IMR-90 (cell line): ENCODE data around the gene OR51G1. TPM values are rescaled to one million over a fixed set of nuclear protein-coding genes. Genes with fewer than 3 reads are reported as not detected.

Experiments
- ATAC-seq: fragments of 200-7000 bp; cut with Tn5 transposase; 2 replicates; pipeline ENCODE4 v1.9.1; 2020; ENCODE audit warnings: low read depth, mild to moderate bottlenecking, moderate library complexity
- Bru-seq: library from RNA; stranded (reverse); fragments of 400-500 nt; gene quantifications from one replicate; lab custom pipeline; 2021; lab: Mats Ljungman, UMichigan
- BruChase-seq, 2 experiments: library from RNA; stranded (reverse); fragments of 400-500 nt; gene quantifications; one replicate each; lab custom pipeline; 2021; lab: Mats Ljungman, UMichigan
- BruUV-seq: library from RNA; stranded (reverse); fragments of 400-500 nt; replicated peaks from 2 replicates; lab custom pipeline; 2021; lab: Mats Ljungman, UMichigan
- CTCF ChIA-PET: fragments of 300-600 bp; formaldehyde crosslinking; extraction: SDS; loops from one replicate; lab custom pipeline; 2021; ENCODE audit warnings: antibody characterized with exemption; lab: Yijun Ruan, JAX
- POLR2A ChIA-PET: fragments of 300-600 bp; sonication (Branson Sonifier 250); formaldehyde crosslinking; loops from one replicate; lab custom pipeline; 2022; ENCODE audit warnings: antibody characterized with exemption; ENCODE audit not compliant: unreplicated experiment; lab: Charles Lee
- DNase-seq: peaks from one replicate; pipeline ENCODE4 v3.0.0; 2013
- H2AFZ ChIP-seq: replicated peaks from 2 replicates; pipeline ENCODE3; 2013; ENCODE audit warnings: low read length, mild to moderate bottlenecking; ENCODE audit not compliant: poor library complexity
- H2AK5ac ChIP-seq: 2 replicates; pipeline ENCODE4 v1.6.1; 2013; ENCODE audit warnings: low read depth, low read length, inconsistent platforms
- H2AK9ac ChIP-seq: replicated peaks from 2 replicates; pipeline ENCODE3; 2013; ENCODE audit warnings: mild to moderate bottlenecking, low read depth, low read length, moderate library complexity; ENCODE audit not compliant: poor library complexity
- H2BK120ac ChIP-seq: 2 replicates; pipeline ENCODE4 v1.6.1; 2013; ENCODE audit warnings: low read depth, low read length, inconsistent platforms
- H2BK15ac ChIP-seq: 3 replicates; pipeline ENCODE4 v1.6.1; 2013; ENCODE audit warnings: low read depth, low read length, inconsistent platforms
- H2BK20ac ChIP-seq: 2 replicates; pipeline ENCODE4 v1.6.1; 2013; ENCODE audit warnings: low read depth, mild to moderate bottlenecking, inconsistent platforms, low read length, moderate library complexity
- H2BK5ac ChIP-seq: 2 replicates; pipeline ENCODE4 v1.6.1; 2013; ENCODE audit warnings: mild to moderate bottlenecking, low read depth, low read length, inconsistent platforms; ENCODE audit not compliant: poor library complexity, severe bottlenecking
- H3K14ac ChIP-seq: replicated peaks from 2 replicates; pipeline ENCODE4 v1.6.1; 2013; ENCODE audit warnings: low read depth, low read length, inconsistent platforms
- H3K18ac ChIP-seq: 2 replicates; pipeline ENCODE4 v1.6.1; 2013; ENCODE audit warnings: low read depth, low read length, control low read depth
- H3K23ac ChIP-seq: 2 replicates; pipeline ENCODE4 v1.6.1; 2013; ENCODE audit warnings: low read depth, low read length, inconsistent platforms
- H3K27ac ChIP-seq: 2 replicates; pipeline ENCODE4 v1.5.1; 2013; ENCODE audit warnings: mild to moderate bottlenecking, control low read depth, low read length; ENCODE audit not compliant: insufficient read depth
- H3K27me3 ChIP-seq: 2 replicates; pipeline ENCODE4 v1.6.1; 2013; ENCODE audit warnings: low read length; ENCODE audit not compliant: control insufficient read depth, insufficient read depth
- H3K36me3 ChIP-seq: 2 replicates; pipeline ENCODE4 v1.6.1; 2013; ENCODE audit warnings: low read length, mixed read lengths; ENCODE audit not compliant: control insufficient read depth, insufficient read depth
- H3K4ac ChIP-seq: 2 replicates; pipeline ENCODE4 v1.6.1; 2013; ENCODE audit warnings: low read depth, low read length, inconsistent platforms
- H3K4me1 ChIP-seq: 2 replicates; pipeline ENCODE4 v1.6.1; 2013; ENCODE audit warnings: low read length, mixed read lengths; ENCODE audit not compliant: control insufficient read depth, insufficient read depth
- H3K4me2 ChIP-seq: 2 replicates; pipeline ENCODE4 v1.6.1; 2013; ENCODE audit warnings: low read depth, mild to moderate bottlenecking, control low read depth, low read length, moderate library complexity
- H3K4me3 ChIP-seq: 2 replicates; pipeline ENCODE4 v1.5.1; 2013; ENCODE audit warnings: low read depth, mild to moderate bottlenecking, control low read depth, low read length, moderate library complexity; ENCODE audit not compliant: insufficient read depth
- H3K56ac ChIP-seq: 2 replicates; pipeline ENCODE4 v1.6.1; 2013; ENCODE audit warnings: low read length, inconsistent platforms; ENCODE audit not compliant: insufficient read depth; ENCODE audit errors: extremely low read depth
- H3K79me1 ChIP-seq, 2 experiments: 2 replicates each; pipeline ENCODE4 v1.6.1; 2013; ENCODE audit warnings: low read length in 2 of 2, inconsistent platforms in 1 of 2, low read depth in 1 of 2
- H3K9ac ChIP-seq: 2 replicates; pipeline ENCODE4 v1.6.1; 2013; ENCODE audit warnings: low read depth, low read length, control low read depth
- H3K9me1 ChIP-seq: 2 replicates; pipeline ENCODE4 v1.6.1; 2013; ENCODE audit warnings: low read length, inconsistent platforms; ENCODE audit not compliant: insufficient read depth
- H3K9me3 ChIP-seq: 2 replicates; pipeline ENCODE4 v1.6.1; 2013; ENCODE audit warnings: low read length; ENCODE audit not compliant: control insufficient read depth, insufficient read depth
- H4K20me1 ChIP-seq: 2 replicates; pipeline ENCODE4 v1.6.1; 2013; ENCODE audit warnings: low read length, inconsistent platforms; ENCODE audit not compliant: insufficient read depth
- H4K5ac ChIP-seq: 2 replicates; pipeline ENCODE4 v1.6.1; 2013; ENCODE audit warnings: mild to moderate bottlenecking, low read depth, low read length, control low read depth
- H4K8ac ChIP-seq, 2 experiments: 2 replicates each; pipeline ENCODE4 v1.6.1; 2013; ENCODE audit warnings: low read depth in 2 of 2, low read length in 2 of 2, control low read depth in 1 of 2, inconsistent platforms in 1 of 2
- H4K91ac ChIP-seq: 2 replicates; pipeline ENCODE4 v1.6.1; 2013; ENCODE audit warnings: low read depth, low read length, inconsistent platforms; ENCODE audit not compliant: insufficient read depth
- BHLHE40 ChIP-seq: fragments of 150-350 bp; IDR thresholded peaks from 2 replicates; pipeline ENCODE4 v1.6.1; 2016; ENCODE audit warnings: mild to moderate bottlenecking, low read depth, low read length
- CEBPB ChIP-seq: IDR thresholded peaks from 2 replicates; pipeline ENCODE4 v1.6.1; 2012; ENCODE audit warnings: low read depth, low read length, improper control_type of control experiment
- CHD1 ChIP-seq: IDR thresholded peaks from 2 replicates; pipeline ENCODE4 v1.6.1; 2012; ENCODE audit warnings: low read depth, low read length, improper control_type of control experiment
- ELK1 ChIP-seq: fragments of 150-350 bp; IDR thresholded peaks from 2 replicates; pipeline ENCODE4 v1.6.1; 2016; ENCODE audit warnings: low read depth, mild to moderate bottlenecking, low read length, moderate library complexity, borderline replicate concordance
- FOS ChIP-seq: fragments of 150-350 bp; IDR thresholded peaks from 2 replicates; pipeline ENCODE4 v1.6.1; 2016; ENCODE audit warnings: low read depth, low read length
- MAFK ChIP-seq: IDR thresholded peaks from 2 replicates; pipeline ENCODE4 v1.6.1; 2012; ENCODE audit warnings: low read depth, low read length, improper control_type of control experiment
- MAZ ChIP-seq: IDR thresholded peaks from 2 replicates; pipeline ENCODE4 v1.6.1; 2012; ENCODE audit warnings: low read depth, mild to moderate bottlenecking, low read length, improper control_type of control experiment, moderate library complexity, borderline replicate concordance
- MXI1 ChIP-seq: IDR thresholded peaks from 2 replicates; pipeline ENCODE4 v1.6.1; 2012; ENCODE audit warnings: low read depth, mild to moderate bottlenecking, low read length, moderate library complexity, borderline replicate concordance
- NFE2L2 ChIP-seq: fragments of 150-350 bp; IDR thresholded peaks from 2 replicates; pipeline ENCODE4 v1.6.1; 2016; ENCODE audit warnings: low read depth, mild to moderate bottlenecking, low read length
- POLR2A ChIP-seq: IDR thresholded peaks from 2 replicates; pipeline ENCODE4 v1.6.1; 2012; ENCODE audit warnings: mild to moderate bottlenecking, low read depth, low read length
- RAD21 ChIP-seq: IDR thresholded peaks from 2 replicates; pipeline ENCODE4 v1.6.1; 2012; ENCODE audit warnings: low read length, improper control_type of control experiment
- RCOR1 ChIP-seq: IDR thresholded peaks from 2 replicates; pipeline ENCODE4 v1.6.1; 2012; ENCODE audit warnings: mild to moderate bottlenecking, low read length, improper control_type of control experiment; ENCODE audit not compliant: insufficient replicate concordance
- RFX5 ChIP-seq: IDR thresholded peaks from 2 replicates; pipeline ENCODE4 v1.8.0; 2012; ENCODE audit warnings: low read depth, mild to moderate bottlenecking, low read length, moderate library complexity
- SMC3 ChIP-seq: fragments of 150-350 bp; IDR thresholded peaks from 2 replicates; pipeline ENCODE4 v1.6.1; 2016; ENCODE audit warnings: low read depth, mild to moderate bottlenecking, antibody characterized with exemption, low read length, moderate library complexity
- USF2 ChIP-seq: fragments of 150-350 bp; IDR thresholded peaks from 2 replicates; pipeline ENCODE4 v1.6.1; 2017; ENCODE audit warnings: mild to moderate bottlenecking, antibody characterized with exemption, low read length, low read depth
- whole genome bisulfite sequencing, 2 experiments: methylation state at CpG; one replicate each; pipeline versions ENCODE4 v1.1.5 to v1.1.7; 2013; ENCODE audit warnings: missing lambda C conversion rate in 2 of 2; ENCODE audit not compliant: insufficient read length in 1 of 2; ENCODE audit errors: extremely low coverage in 2 of 2; 5-methylcytosine and 5-hydroxymethylcytosine counted together
- dilution Hi-C: fragments of 300-500 bp; cut with HindIII; formaldehyde crosslinking; loops from one replicate; pipeline ENCODE4 v1.14.3; 2018; ENCODE audit warnings: low sequenced_read_pairs; ENCODE audit not compliant: unreplicated experiment
- in situ Hi-C: fragments of 300-500 bp; cut with MboI; formaldehyde crosslinking; loops from 3 replicates; pipeline ENCODE4 v1.14.3; 2019; ENCODE audit warnings: low sequenced_read_pairs, inconsistent platforms, mixed read lengths
- intact Hi-C: fragments of 100-400 bp; cut with micrococcal nuclease; formaldehyde crosslinking; loops from 2 replicates; pipeline ENCODE4 v1.10.0; 2022
- long read RNA-seq: library from polyadenylated mRNA; unstranded; transcript quantifications from one replicate; pipeline ENCODE4 v2.0.0, GENCODE V29; 2021; ENCODE audit not compliant: unreplicated experiment
- polyA plus RNA-seq, 3 experiments: library from polyadenylated mRNA; depleted of rRNA; stranded (reverse); fragments of >200 nt; gene quantifications; 2 replicates each; pipeline ENCODE4 v1.2.3, GENCODE V29; 2012; ENCODE audit warnings: low replicate concordance in 1 of 3
- total RNA-seq: library from RNA; depleted of rRNA; stranded (reverse); fragments of >200 nt; gene quantifications from 2 replicates; pipeline ENCODE4 v1.2.3, GENCODE V29; 2012; rRNA removed
- TF ChIP-seq, protein P1 (sequence below): conservative IDR thresholded peaks from 2 replicates; pipeline ENCODE4 v1.5.1; 2012; ENCODE audit warnings: mild to moderate bottlenecking, low read depth, low read length, improper control_type of control experiment

OR51G1 gene
- total RNA-seq (not detected in 2 replicates), polyA plus RNA-seq (2012; rRNA removed) (not detected in 2 replicates), Bru-seq, nascent RNA (not detected), BruChase-seq, experiment 1, labeled RNA remaining after a 6-hour chase (not detected), BruChase-seq, experiment 2, labeled RNA remaining after a 2-hour chase (not detected)
- polyA plus RNA-seq (2012; cell fraction: cytosol; rRNA removed) = not detected in 2 replicates
- not detected in 2 replicates for polyA plus RNA-seq (2012; cell fraction: nucleus; rRNA removed; ENCODE audit: low replicate concordance)
- long read RNA-seq = 0 reads

DNA sequence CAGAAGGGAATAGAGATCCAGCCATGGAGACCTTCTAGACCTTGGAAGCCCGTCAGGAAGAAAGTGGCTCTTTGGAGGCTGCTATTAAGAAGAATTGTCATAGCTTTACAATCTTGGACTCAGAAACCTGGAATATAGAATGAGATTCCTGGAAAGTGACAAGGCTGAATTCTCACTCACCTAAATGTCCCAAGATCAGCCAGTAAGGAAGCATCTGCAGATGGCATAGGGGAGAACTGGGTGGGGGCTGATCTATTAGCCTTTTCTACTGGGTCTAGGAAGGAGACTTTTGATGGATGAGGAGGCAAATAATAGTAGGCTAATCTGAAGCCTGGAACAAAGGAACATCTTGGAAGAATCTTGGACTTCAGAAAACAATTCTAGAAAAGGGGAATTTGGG, at the start of gene OR51G1:
TSS of gene OR51G1 (minus strand) at position 101 of the 400 bp plus-strand sequence. CDS start at position 101, 0 bp downstream.
- in situ Hi-C loops = no loop called here
- Histone ChIP-seq H2AFZ (no peak within 1 kb of the TSS), H3K56ac (no peak within 1 kb of the TSS), H2BK120ac (no peak within 1 kb of the TSS), H4K5ac (no peak within 1 kb of the TSS), H4K91ac (no peak within 1 kb of the TSS), H2BK20ac (no peak within 1 kb of the TSS), H3K18ac (no peak within 1 kb of the TSS), H4K20me1 (no peaks in the 10 kb centered on the region), H3K9ac (no peak within 1 kb of the TSS), H3K27me3 (no peaks in the 10 kb centered on the region), H3K79me1 (no peaks in the 10 kb centered on the region), H3K4me2 (no peak within 1 kb of the TSS), H3K14ac (no peak within 1 kb of the TSS), H2BK15ac (no peak within 1 kb of the TSS), H2AK5ac (no peak within 1 kb of the TSS), H3K36me3 (no peaks in the 10 kb centered on the region), H4K8ac (no peak within 1 kb of the TSS), H3K9me1 (no peaks in the 10 kb centered on the region), H2BK5ac (no peak within 1 kb of the TSS), H3K4me1 (no peaks in the 10 kb centered on the region; the same call in 1 of the 2 replicates), H3K9me3 (no peaks in the 10 kb centered on the region), H3K23ac (no peak within 1 kb of the TSS), H3K27ac (no peak within 1 kb of the TSS), H3K4ac (no peak within 1 kb of the TSS), H3K4me3 (no peak within 1 kb of the TSS), H2AK9ac (no peak within 1 kb of the TSS)
- DNase-seq = no peak
- ChIA-PET CTCF (no interaction called here), POLR2A (no interaction called here)
- intact Hi-C loops = no loop called here
- no TSS peak for BruUV-seq
- ATAC-seq = no peak
- no peak for TF ChIP-seq ELK1
- no peak for TF ChIP-seq CHD1
- TF ChIP-seq FOS = no peak
- TF ChIP-seq RAD21 = no peak
- no peak for TF ChIP-seq SMC3
- TF ChIP-seq CEBPB = no peak
- TF ChIP-seq MAZ = no peak
- TF ChIP-seq RCOR1 = no peak
- TF ChIP-seq RFX5 = no peak
- no peak for TF ChIP-seq NFE2L2
- TF ChIP-seq USF2 = no peak
- no peak for TF ChIP-seq MAFK
- TF ChIP-seq POLR2A = no peak
- no peak for TF ChIP-seq MXI1
- TF ChIP-seq, protein P1, sequence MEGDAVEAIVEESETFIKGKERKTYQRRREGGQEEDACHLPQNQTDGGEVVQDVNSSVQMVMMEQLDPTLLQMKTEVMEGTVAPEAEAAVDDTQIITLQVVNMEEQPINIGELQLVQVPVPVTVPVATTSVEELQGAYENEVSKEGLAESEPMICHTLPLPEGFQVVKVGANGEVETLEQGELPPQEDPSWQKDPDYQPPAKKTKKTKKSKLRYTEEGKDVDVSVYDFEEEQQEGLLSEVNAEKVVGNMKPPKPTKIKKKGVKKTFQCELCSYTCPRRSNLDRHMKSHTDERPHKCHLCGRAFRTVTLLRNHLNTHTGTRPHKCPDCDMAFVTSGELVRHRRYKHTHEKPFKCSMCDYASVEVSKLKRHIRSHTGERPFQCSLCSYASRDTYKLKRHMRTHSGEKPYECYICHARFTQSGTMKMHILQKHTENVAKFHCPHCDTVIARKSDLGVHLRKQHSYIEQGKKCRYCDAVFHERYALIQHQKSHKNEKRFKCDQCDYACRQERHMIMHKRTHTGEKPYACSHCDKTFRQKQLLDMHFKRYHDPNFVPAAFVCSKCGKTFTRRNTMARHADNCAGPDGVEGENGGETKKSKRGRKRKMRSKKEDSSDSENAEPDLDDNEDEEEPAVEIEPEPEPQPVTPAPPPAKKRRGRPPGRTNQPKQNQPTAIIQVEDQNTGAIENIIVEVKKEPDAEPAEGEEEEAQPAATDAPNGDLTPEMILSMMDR = no peak
- TF ChIP-seq BHLHE40 = no peak
- dilution Hi-C loops = no loop called here
- 60% methylated on average over 1 of the region's 1 CpG; no CpG with 5 or more reads in 1 of the 2 experiments for WGBS, 2 experiments
